Erythroblast (primary cell): ENCODE measurements around the gene GMDS.

Experiments used
- GATA1 ChIP-seq: IDR thresholded peaks from 2 replicates; pipeline ENCODE4 v1.6.1; 2011; ENCODE audit warnings: low read depth, mild to moderate bottlenecking, control low read depth, low read length, moderate library complexity
- POLR2A ChIP-seq: IDR thresholded peaks from 2 replicates; pipeline ENCODE4 v1.6.1; 2011; ENCODE audit warnings: mild to moderate bottlenecking, low read length

GRCh38 chr6:2275892-2276242 lies 30.5 kb upstream of the GMDS start:
- TF ChIP-seq POLR2A (no peak), GATA1 (no peak)
